Subcutaneous adipose tissue (tissue), 4 donors: ENCODE measurements around the gene LRRTM2. TPM values are rescaled to one million over a fixed set of nuclear protein-coding genes. Genes with fewer than 3 reads are reported as not detected.

Source experiments
- total RNA-seq, 4 donors: library from RNA; depleted of rRNA; stranded (reverse); fragments of >200 nt; gene quantifications; one replicate each; pipeline ENCODE4 v1.1.0, GENCODE V29; 2016
- TF ChIP-seq, protein P1 (sequence below): fragments of 450-650 bp; IDR thresholded peaks from one replicate; pipeline ENCODE4 v1.5.1; 2016; ENCODE audit warnings: low read depth, mild to moderate bottlenecking, control low read depth, antibody characterized with exemption, moderate library complexity

Gene LRRTM2
- total RNA-seq, 4 donors from 2014 or later = 0.34 to 8.9 (median 1.1) TPM

DNA sequence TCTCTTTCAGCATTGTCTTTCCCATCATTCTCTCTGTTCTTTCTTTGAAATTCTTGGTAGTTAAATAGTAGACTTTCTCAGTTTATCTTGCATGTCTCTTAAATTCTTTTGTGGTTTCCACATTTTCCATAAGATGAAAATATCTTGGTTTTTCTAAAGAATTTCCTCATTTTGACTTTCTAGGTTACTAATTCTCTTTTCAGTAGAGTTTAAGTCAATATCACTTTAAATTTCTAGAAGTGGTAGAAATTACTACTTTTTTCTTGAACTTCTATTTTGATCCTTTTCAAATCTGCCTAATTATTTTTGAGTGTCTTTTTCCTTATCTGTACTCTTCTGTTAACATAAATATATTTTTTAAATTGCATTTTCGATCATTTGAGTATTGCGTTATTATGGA lies 23.6 kb upstream of the LRRTM2 start:
- TF ChIP-seq, protein P1, sequence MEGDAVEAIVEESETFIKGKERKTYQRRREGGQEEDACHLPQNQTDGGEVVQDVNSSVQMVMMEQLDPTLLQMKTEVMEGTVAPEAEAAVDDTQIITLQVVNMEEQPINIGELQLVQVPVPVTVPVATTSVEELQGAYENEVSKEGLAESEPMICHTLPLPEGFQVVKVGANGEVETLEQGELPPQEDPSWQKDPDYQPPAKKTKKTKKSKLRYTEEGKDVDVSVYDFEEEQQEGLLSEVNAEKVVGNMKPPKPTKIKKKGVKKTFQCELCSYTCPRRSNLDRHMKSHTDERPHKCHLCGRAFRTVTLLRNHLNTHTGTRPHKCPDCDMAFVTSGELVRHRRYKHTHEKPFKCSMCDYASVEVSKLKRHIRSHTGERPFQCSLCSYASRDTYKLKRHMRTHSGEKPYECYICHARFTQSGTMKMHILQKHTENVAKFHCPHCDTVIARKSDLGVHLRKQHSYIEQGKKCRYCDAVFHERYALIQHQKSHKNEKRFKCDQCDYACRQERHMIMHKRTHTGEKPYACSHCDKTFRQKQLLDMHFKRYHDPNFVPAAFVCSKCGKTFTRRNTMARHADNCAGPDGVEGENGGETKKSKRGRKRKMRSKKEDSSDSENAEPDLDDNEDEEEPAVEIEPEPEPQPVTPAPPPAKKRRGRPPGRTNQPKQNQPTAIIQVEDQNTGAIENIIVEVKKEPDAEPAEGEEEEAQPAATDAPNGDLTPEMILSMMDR = no peak

DNA sequence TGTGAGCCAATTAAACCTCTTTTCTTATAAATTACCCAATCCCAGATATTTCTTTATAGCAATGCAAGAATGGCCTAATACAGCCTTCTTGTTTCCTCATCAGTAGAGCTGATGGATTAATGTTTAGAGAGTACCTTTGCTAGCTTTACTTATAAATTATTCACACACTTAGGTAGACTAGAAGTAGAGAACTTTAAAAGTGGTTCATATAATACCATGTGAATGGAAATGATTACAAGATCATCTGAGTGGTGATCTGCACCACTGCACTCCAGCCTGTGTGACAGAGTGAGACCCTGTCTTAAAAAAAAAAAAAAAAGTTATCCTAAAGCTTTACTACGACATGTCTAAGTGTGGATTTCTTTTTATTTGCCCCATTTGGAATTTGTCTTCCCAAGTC lies 23.2 kb upstream of the LRRTM2 start:
- TF ChIP-seq, protein P1 = no peak

DNA sequence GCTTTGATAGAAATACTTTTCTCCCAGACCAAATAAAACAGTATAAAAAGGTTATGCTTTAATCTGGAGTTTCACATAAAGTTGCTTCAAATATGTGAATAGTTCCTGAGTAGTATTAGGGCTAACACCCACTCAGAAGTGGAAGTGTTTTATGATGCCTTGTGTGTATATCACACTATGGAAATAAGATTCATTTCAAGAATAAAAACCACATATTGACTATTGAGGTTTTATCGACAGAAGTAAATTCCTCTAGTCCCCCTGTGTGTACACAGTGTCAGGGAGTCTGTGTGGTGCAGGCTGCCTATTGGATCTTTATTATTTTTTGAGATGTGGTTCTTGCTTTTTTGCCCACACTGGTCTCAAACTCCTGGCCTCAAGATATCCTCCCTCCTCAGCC lies 20.8 kb upstream of the LRRTM2 start:
- TF ChIP-seq, protein P1 = no peak

DNA sequence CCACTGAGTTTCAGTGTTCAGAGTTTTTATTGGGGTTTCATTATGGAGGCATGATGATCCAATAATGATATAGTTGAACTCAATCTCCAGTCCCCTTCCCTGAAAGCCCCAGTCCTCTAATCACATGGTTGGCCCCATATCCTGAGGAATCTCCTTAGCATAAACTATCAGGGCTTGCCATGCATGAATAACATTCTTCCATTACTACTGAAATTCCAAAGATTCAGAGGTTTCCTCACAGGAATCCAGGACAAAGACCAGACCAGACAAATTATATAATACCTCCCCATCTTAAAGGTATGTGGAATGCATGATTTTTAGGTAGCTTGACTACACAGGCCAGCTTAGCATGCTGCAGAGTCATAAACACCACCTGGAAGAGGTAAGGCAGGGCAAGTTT lies 15.5 kb upstream of the LRRTM2 start:
- TF ChIP-seq, protein P1 = no peak

DNA sequence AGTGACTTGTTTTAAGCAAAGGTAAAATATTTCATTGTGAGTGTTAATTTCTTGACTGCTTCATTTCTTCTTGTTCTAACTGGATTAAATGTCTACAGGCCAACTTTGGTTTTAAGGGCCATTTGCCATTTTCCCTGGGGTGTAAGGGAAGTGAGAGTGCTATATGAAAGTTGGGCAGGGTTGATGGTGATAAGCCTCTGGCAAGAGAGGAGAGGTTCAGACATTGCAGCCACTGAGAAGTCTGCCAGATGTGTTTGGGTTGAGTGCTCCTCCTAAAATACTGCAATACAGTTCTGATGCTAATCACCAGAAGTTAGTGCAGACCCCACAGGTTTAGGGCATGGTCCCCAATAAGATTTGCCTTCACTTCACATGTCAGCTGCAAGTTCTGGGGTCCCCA lies 14.9 kb upstream of the LRRTM2 start:
- TF ChIP-seq, protein P1 = no peak

DNA sequence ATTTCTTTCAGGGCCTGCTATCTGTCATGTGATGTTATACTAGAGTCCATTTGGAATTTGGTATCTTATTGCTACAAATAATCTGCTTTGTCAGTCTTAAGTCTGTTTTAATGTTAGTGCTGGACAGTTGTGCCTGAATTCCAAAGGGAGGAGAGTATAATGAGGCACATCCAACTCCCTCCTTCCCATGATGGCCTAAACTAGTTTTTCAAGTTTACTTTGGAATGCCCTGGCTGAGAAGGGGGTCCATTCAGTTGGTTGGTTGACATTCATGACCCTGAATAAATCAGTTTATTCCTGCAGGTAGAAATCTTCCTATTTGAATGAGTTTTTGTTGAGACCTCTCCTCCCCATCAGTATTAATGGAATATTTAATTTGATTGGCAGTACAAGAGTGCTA lies 9.4 kb upstream of the LRRTM2 start:
- TF ChIP-seq, protein P1 = no peak

DNA sequence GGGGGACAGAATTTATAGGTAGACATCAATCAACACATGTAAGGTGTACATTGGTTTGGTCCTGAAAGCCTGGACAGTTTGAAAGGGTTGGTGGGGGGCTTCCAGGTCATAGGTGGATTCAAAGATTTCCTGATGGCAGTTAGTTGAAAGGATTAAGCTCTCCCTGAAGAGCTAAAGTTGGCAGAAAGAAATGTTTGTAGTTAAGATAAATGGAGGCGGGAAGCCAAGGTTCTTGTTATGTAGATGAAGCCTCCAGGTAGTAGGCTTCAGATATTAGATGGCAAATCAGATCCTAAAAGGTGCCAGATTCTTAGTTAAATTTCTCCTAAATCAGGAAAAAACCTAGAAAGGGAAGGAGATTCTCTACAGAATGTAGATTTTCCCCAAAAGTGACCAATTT lies 9.0 kb upstream of the LRRTM2 start:
- TF ChIP-seq, protein P1 = no peak
